HEK293T (cell line): ENCODE results near the gene NOCT.

Experiments used
- ARNT ChIP-seq: fragments of 450-650 bp; IDR thresholded peaks from 2 replicates; pipeline ENCODE4 v1.6.1; 2017; ENCODE audit warnings: mild to moderate bottlenecking
- ZNF384 ChIP-seq: fragments of 450-650 bp; IDR thresholded peaks from 2 replicates; pipeline ENCODE4 v1.6.1; 2016

DNA sequence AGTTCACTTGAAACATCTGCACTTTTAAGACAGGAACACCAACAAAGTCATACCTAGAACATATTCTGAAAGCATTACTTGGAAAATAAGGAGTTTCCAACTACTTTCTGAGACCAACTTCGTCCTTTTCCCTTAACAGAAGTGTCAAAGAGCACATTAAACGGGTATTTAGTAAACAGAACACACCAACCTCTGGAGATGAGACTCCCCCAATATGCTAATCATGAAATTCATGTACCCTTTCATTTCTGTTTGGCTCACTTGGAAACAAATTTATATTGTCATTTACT is 69.2 kb downstream of the NOCT start:
- TF ChIP-seq ZNF384, result no peak
- TF ChIP-seq ARNT, result no peak
